Measurements from ENCODE around the gene TACR2. TPM values are rescaled to one million over a fixed set of nuclear protein-coding genes. Genes with fewer than 3 reads are reported as not detected.

Gene TACR2
- polyA plus RNA-seq, 3 donors = 0.19 to 0.23 (median 0.20) TPM

- H4K20me1 ChIP-seq (ENCODE audit: insufficient read depth, low read length) = peaks cover 14% of the 10 kb centered on the region
- H3K27me3 Mint-ChIP-seq (ENCODE audit: low read depth in 3 of 3) = peaks cover 0 to 8% (median 2%) of the 10 kb centered on the region in 3 donors
- peak overlapping the region; percentile 76 to 87 for H3K4me3 Mint-ChIP-seq
- WGBS (ENCODE audit: insufficient coverage) = 89% methylated on average over 7 of the region's 14 CpGs
- no peak overlapping the region for H3K9ac ChIP-seq (ENCODE audit: insufficient read depth, low read length, poor library complexity, severe bottlenecking)
- peak overlapping the region in 3 of 7 donors; percentile 53 to 88 (median 70) for H3K27ac Mint-ChIP-seq
- H3K4me3 ChIP-seq (replicated peaks in 1 of 3; ENCODE audit: low read depth in 2 of 3, low read length in 3 of 3) = peak overlapping the region; percentile 31 to 69 (median 32)
- peak in 1 of 3 donors; percentile 22 for DNase-seq
- no peaks in the 10 kb centered on the region for H3K79me2 ChIP-seq (ENCODE audit: insufficient read depth, low read length)
- no peaks in the 10 kb centered on the region for H3K9me3 ChIP-seq (replicated peaks in 1 of 2; ENCODE audit: control insufficient read depth in 1 of 2, insufficient read depth in 1 of 2, low read length in 2 of 2)
- H3K4me1 ChIP-seq (ENCODE audit: control insufficient read depth in 1 of 2, insufficient read depth in 2 of 2, low read length in 2 of 2) = peaks cover 20% of the 10 kb centered on the region in 2 donors
- intact Hi-C loops (cut with micrococcal nuclease) = loop anchor here (2.0 to 5.0 kb wide), 2 partner anchors 93 to 100 kb away; no protein-coding TSS in a partner anchor
- peak overlapping the region; percentile 67 for H2AFZ ChIP-seq (ENCODE audit: insufficient read depth, low read depth, low read length, poor library complexity, severe bottlenecking)
- H3K4me1 Mint-ChIP-seq = peaks cover 20% of the 10 kb centered on the region
- no peak overlapping the region for H3K27ac ChIP-seq (ENCODE audit: low read depth in 1 of 2, low read length in 2 of 2)
- H3K36me3 ChIP-seq (replicated peaks in 1 of 2; ENCODE audit: control insufficient read depth in 1 of 2, insufficient read depth in 2 of 2, low read length in 2 of 2) = peaks cover 10 to 29% of the 10 kb centered on the region in 2 donors
- peaks cover 0 to 2% (median 0%) of the 10 kb centered on the region in 7 donors for H3K9me3 Mint-ChIP-seq
- H3K4me2 ChIP-seq (replicated peaks; ENCODE audit: extremely low read depth, low read length, poor library complexity, severe bottlenecking) = peak overlapping the region; percentile 75
- H3K36me3 Mint-ChIP-seq = peaks cover 17 to 20% of the 10 kb centered on the region in 2 donors
- H3K27me3 ChIP-seq (ENCODE audit: control insufficient read depth in 2 of 2, insufficient read depth in 2 of 2, low read length in 2 of 2) = no peaks in the 10 kb centered on the region
- TF ChIP-seq CTCF (IDR thresholded peaks at IDR 0.05) = no peak
These were observed 9.0 kb downstream of the TACR2 start for GRCh38 chr10:69407621-69408301.

- Histone ChIP-seq H3K27ac (ENCODE audit: low read depth in 1 of 2, low read length in 2 of 2) (no peak overlapping the region), H4K20me1 (ENCODE audit: insufficient read depth, low read length) (peaks cover 14% of the 10 kb centered on the region), H3K9me3 (replicated peaks in 1 of 2; ENCODE audit: control insufficient read depth in 1 of 2, insufficient read depth in 1 of 2, low read length in 2 of 2) (no peaks in the 10 kb centered on the region), H3K9ac (ENCODE audit: insufficient read depth, low read length, poor library complexity, severe bottlenecking) (no peak overlapping the region), H3K36me3 (replicated peaks in 1 of 2; ENCODE audit: control insufficient read depth in 1 of 2, insufficient read depth in 2 of 2, low read length in 2 of 2) (peaks cover 17 to 36% of the 10 kb centered on the region in 2 donors), H3K4me1 (ENCODE audit: control insufficient read depth in 1 of 2, insufficient read depth in 2 of 2, low read length in 2 of 2) (peaks cover 20% of the 10 kb centered on the region in 2 donors), H3K4me2 (replicated peaks; ENCODE audit: extremely low read depth, low read length, poor library complexity, severe bottlenecking) (no peak overlapping the region), H2AFZ (ENCODE audit: insufficient read depth, low read depth, low read length, poor library complexity, severe bottlenecking) (no peak overlapping the region), H3K79me2 (ENCODE audit: insufficient read depth, low read length) (no peaks in the 10 kb centered on the region), H3K4me3 (replicated peaks in 1 of 3; ENCODE audit: low read depth in 2 of 3, low read length in 3 of 3) (no peak overlapping the region), H3K27me3 (ENCODE audit: control insufficient read depth in 2 of 2, insufficient read depth in 2 of 2, low read length in 2 of 2) (no peaks in the 10 kb centered on the region)
- H3K9me3 Mint-ChIP-seq = peaks cover 0 to 2% (median 0%) of the 10 kb centered on the region in 7 donors
- peaks cover 24 to 28% of the 10 kb centered on the region in 2 donors for H3K36me3 Mint-ChIP-seq
- peak overlapping the region in 4 of 7 donors; percentile 23 to 61 (median 56) for H3K27ac Mint-ChIP-seq
- WGBS (ENCODE audit: insufficient coverage) = 87% methylated on average over 6 of the region's 6 CpGs
- peaks cover 0 to 8% (median 2%) of the 10 kb centered on the region in 3 donors for H3K27me3 Mint-ChIP-seq (ENCODE audit: low read depth in 3 of 3)
- H3K4me3 Mint-ChIP-seq = no peak overlapping the region
- H3K4me1 Mint-ChIP-seq = peaks cover 20% of the 10 kb centered on the region
- intact Hi-C loops (cut with micrococcal nuclease) = loop anchor here (5.0 kb wide), 1 partner anchor 100 kb away; no protein-coding TSS in a partner anchor
- no peak for DNase-seq
- no peak for TF ChIP-seq CTCF (IDR thresholded peaks at IDR 0.05)
These were observed 9.7 kb downstream of the TACR2 start for GRCh38 chr10:69406816-69407580.
